ENCODE data around the gene KCNC3.

The KCNC3 gene

GRCh38 chr19:50275577-50276368 lies 53.4 kb downstream of the KCNC3 start:
- H3K4me3 ChIP-seq (ENCODE audit: low read depth, low read length) = no peak overlapping the region
- no peak for TF ChIP-seq CTCF (IDR thresholded peaks at IDR 0.05; ENCODE audit: low read depth, low read length)

GRCh38 chr19:50273821-50274220 lies 55.4 kb downstream of the KCNC3 start:
- no peak for TF ChIP-seq CTCF (IDR thresholded peaks at IDR 0.05; ENCODE audit: low read depth, low read length)

GRCh38 chr19:50272263-50272897 lies 56.8 kb downstream of the KCNC3 start:
- no peak for TF ChIP-seq CTCF (IDR thresholded peaks at IDR 0.05; ENCODE audit: low read depth, low read length)

More at GRCh38 chr19:50273821-50274220, 55.4 kb downstream of the KCNC3 start:
- H3K4me3 ChIP-seq (ENCODE audit: low read depth, low read length) = no peak overlapping the region

GRCh38 chr19:50269653-50270052 lies 59.5 kb downstream of the KCNC3 start:
- TF ChIP-seq CTCF (IDR thresholded peaks at IDR 0.05; ENCODE audit: low read depth, low read length) = no peak
- H3K4me3 ChIP-seq (ENCODE audit: low read depth, low read length) = no peak overlapping the region

More at GRCh38 chr19:50272263-50272897, 56.8 kb downstream of the KCNC3 start:
- no peak overlapping the region for H3K4me3 ChIP-seq (ENCODE audit: low read depth, low read length)

- H3K4me3 ChIP-seq (ENCODE audit: low read depth, low read length) = no peak overlapping the region
- TF ChIP-seq CTCF (IDR thresholded peaks at IDR 0.05; ENCODE audit: low read depth, low read length) = no peak
These were observed 60.7 kb downstream of the KCNC3 start for GRCh38 chr19:50268501-50268900.

- TF ChIP-seq CTCF (IDR thresholded peaks at IDR 0.05; ENCODE audit: low read depth, low read length) = no peak
- no peak overlapping the region for H3K4me3 ChIP-seq (ENCODE audit: low read depth, low read length)
These were observed 61.1 kb downstream of the KCNC3 start for GRCh38 chr19:50268041-50268440.

GRCh38 chr19:50266896-50267295 lies 62.3 kb downstream of the KCNC3 start:
- no peak for TF ChIP-seq CTCF (IDR thresholded peaks at IDR 0.05; ENCODE audit: low read depth, low read length)

More at GRCh38 chr19:50266896-50267295, 62.3 kb downstream of the KCNC3 start:
- H3K4me3 ChIP-seq (ENCODE audit: low read depth, low read length) = no peak overlapping the region

All from WI38 (cell line).